Muscle of arm (tissue), 14 donors: ENCODE data around the gene LHPP. TPM values are rescaled to one million over a fixed set of nuclear protein-coding genes. Genes with fewer than 3 reads are reported as not detected.
"Not testable (repeated sequence)": the region's sequence is repeated elsewhere in the genome, so short reads cannot be mapped to it uniquely, and the experiment has no call there.

Source experiments
- DNase-seq: peaks from one replicate; pipeline ENCODE4 v3.0.0-alpha.2; 2013
- long read RNA-seq, 11 donors: transcript quantifications; one replicate each; lab custom pipeline, GENCODE V29; 2026
- polyA plus RNA-seq, 12 donors: library from polyadenylated mRNA; unstranded; fragments of 120-200 nt; gene quantifications; one replicate each; pipeline ENCODE4 v1.2.1, GENCODE V29; 2013; ENCODE audit not compliant: insufficient read length in 12 of 12

LHPP gene
- 10 to 100 TPM in 2 of 12 donors, 1 to 10 TPM in 9, not detected in 1; 5.0 to 12.9 (median 6.6) TPM for polyA plus RNA-seq
- long read RNA-seq, donor 1, transcript LHPP-202 (7 exons, 1,622 nt) = major isoform, 25 of 33 reads
- long read RNA-seq, donor 1, partial matches to known transcripts = 5 of 33 reads
- long read RNA-seq, donor 1, other reads (novel, unspliced or antisense) = 0 of 33 reads
- long read RNA-seq, donor 2 = 0 reads
- long read RNA-seq, donor 3, partial matches to known transcripts = 0 of 1 reads
- long read RNA-seq, donor 3, other reads (novel, unspliced or antisense) = 0 of 1 reads
- long read RNA-seq, donor 4 = 0 reads
- long read RNA-seq, donor 5 = 0 reads
- long read RNA-seq, donor 6, partial matches to known transcripts = 0 of 1 reads
- long read RNA-seq, donor 6, other reads (novel, unspliced or antisense) = 0 of 1 reads
- long read RNA-seq, donor 7 = 0 reads
- long read RNA-seq, donor 8, partial matches to known transcripts = 0 of 5 reads
- long read RNA-seq, donor 8, other reads (novel, unspliced or antisense) = 0 of 5 reads
- long read RNA-seq, donor 9, partial matches to known transcripts = 0 of 4 reads
- long read RNA-seq, donor 9, other reads (novel, unspliced or antisense) = 0 of 4 reads
- long read RNA-seq, donor 10, partial matches to known transcripts = 0 of 4 reads
- long read RNA-seq, donor 10, other reads (novel, unspliced or antisense) = 0 of 4 reads
- long read RNA-seq, donor 11, partial matches to known transcripts = 0 of 3 reads
- long read RNA-seq, donor 11, other reads (novel, unspliced or antisense) = 0 of 3 reads

- peak; percentile 81 for DNase-seq
Measured at GRCh38 chr10:124461642-124462347, at the start of gene LHPP. Gene LHPP (plus strand): TSS chr10:124461823. CDS start chr10:124461863, 40 bp downstream.

GRCh38 chr10:124414076-124414475 is 47.5 kb upstream of the LHPP start:
- no peak for DNase-seq

- no peak for DNase-seq
Measured at GRCh38 chr10:124415210-124415609, 46.4 kb upstream of the LHPP start.

- no peak for DNase-seq
Measured at GRCh38 chr10:124416733-124417132, 44.9 kb upstream of the LHPP start.

GRCh38 chr10:124417895-124418725 is 43.5 kb upstream of the LHPP start:
- peak; percentile 68 for DNase-seq

GRCh38 chr10:124418726-124419501 is 42.7 kb upstream of the LHPP start, which contains the start of gene OAT:
Gene OAT (minus strand): TSS chr10:124418923. CDS start chr10:124412171, 6,752 bp downstream.
- DNase-seq = peak; percentile 97

GRCh38 chr10:124419635-124420034 is 42.0 kb upstream of the LHPP start:
- no peak for DNase-seq

GRCh38 chr10:124420254-124420653 is 41.4 kb upstream of the LHPP start:
- DNase-seq = no peak

GRCh38 chr10:124422742-124423141 is 38.9 kb upstream of the LHPP start:
- no peak for DNase-seq

- DNase-seq = no peak
Measured at GRCh38 chr10:124423813-124424212, 37.8 kb upstream of the LHPP start.

GRCh38 chr10:124425227-124425962 is 36.2 kb upstream of the LHPP start:
- no peak for DNase-seq

GRCh38 chr10:124428207-124428777 is 33.3 kb upstream of the LHPP start:
- no peak for DNase-seq

GRCh38 chr10:124429576-124429975 is 32.0 kb upstream of the LHPP start:
- DNase-seq = no peak

GRCh38 chr10:124430077-124430476 is 31.5 kb upstream of the LHPP start:
- no peak for DNase-seq

- DNase-seq = no peak
Measured at GRCh38 chr10:124433461-124433860, 28.2 kb upstream of the LHPP start.

- DNase-seq = not testable (repeated sequence)
Measured at GRCh38 chr10:124435683-124436082, 25.9 kb upstream of the LHPP start.

GRCh38 chr10:124436191-124436638 is 25.4 kb upstream of the LHPP start:
- no peak for DNase-seq

GRCh38 chr10:124441694-124442093 is 19.9 kb upstream of the LHPP start:
- not testable (repeated sequence) for DNase-seq
